Ishikawa (cell line): Measurements from ENCODE around the gene BMP2K.

Experiments
- CEBPB ChIP-seq: IDR thresholded peaks from 2 replicates; pipeline ENCODE4 v1.6.1; 2012
- CREB1 ChIP-seq: IDR thresholded peaks from 2 replicates; pipeline ENCODE4 v1.6.1; 2012; ENCODE audit warnings: low read depth
- EGR1 ChIP-seq: IDR thresholded peaks from 2 replicates; pipeline ENCODE4 v1.6.1; 2012
- EP300 ChIP-seq: IDR thresholded peaks from 2 replicates; pipeline ENCODE4 v1.6.1; 2012; ENCODE audit warnings: borderline replicate concordance
- FOXM1 ChIP-seq: IDR thresholded peaks from 2 replicates; pipeline ENCODE4 v1.6.1; 2012; ENCODE audit warnings: low read depth, borderline replicate concordance
- MAX ChIP-seq: IDR thresholded peaks from 2 replicates; pipeline ENCODE4 v1.6.1; 2012
- NFIC ChIP-seq: IDR thresholded peaks from 2 replicates; pipeline ENCODE4 v1.6.1; 2012
- RAD21 ChIP-seq: IDR thresholded peaks from 2 replicates; pipeline ENCODE4 v1.6.1; 2012; ENCODE audit warnings: low read depth
- TAF1 ChIP-seq: IDR thresholded peaks from 2 replicates; pipeline ENCODE4 v1.6.1; 2012; ENCODE audit warnings: low read depth, mild to moderate bottlenecking
- TCF12 ChIP-seq: IDR thresholded peaks from 2 replicates; pipeline ENCODE4 v1.6.1; 2012; ENCODE audit warnings: low read depth
- TEAD4 ChIP-seq: IDR thresholded peaks from 2 replicates; pipeline ENCODE4 v1.6.1; 2012
- YY1 ChIP-seq: IDR thresholded peaks from 2 replicates; pipeline ENCODE4 v1.6.1; 2012; ENCODE audit warnings: low read depth
- ZBTB7A ChIP-seq: IDR thresholded peaks from 2 replicates; pipeline ENCODE4 v1.6.1; 2012; ENCODE audit warnings: low read depth
- TF ChIP-seq, protein P1 (sequence below): IDR thresholded peaks from 2 replicates; pipeline ENCODE4 v1.6.1; 2012; ENCODE audit warnings: low read depth, mild to moderate bottlenecking
- TF ChIP-seq, protein P2 (sequence below): IDR thresholded peaks from 2 replicates; pipeline ENCODE4 v1.6.1; 2012

BMP2K gene

DNA sequence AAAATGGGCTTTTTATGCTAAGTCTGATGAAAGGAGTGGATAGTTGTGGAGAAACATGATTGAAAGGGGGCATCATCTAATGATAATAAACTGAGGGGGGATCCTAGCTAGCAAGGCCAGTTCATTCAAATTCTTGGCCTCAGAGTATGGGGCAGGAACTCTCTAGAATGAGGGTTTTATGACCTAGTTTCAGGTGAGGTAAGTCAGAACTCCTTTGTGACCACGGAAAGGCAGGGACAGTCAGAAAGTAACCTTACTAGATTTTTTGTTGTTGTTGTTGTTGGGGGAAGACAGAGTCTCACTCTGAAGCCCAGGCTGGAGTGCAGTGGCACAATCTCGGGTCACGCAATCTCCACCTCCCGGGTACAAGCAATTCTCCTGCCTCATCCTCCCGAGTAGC lies 164.6 kb downstream of the BMP2K start:
- TF ChIP-seq MAX: no peak
- TF ChIP-seq, protein P1, sequence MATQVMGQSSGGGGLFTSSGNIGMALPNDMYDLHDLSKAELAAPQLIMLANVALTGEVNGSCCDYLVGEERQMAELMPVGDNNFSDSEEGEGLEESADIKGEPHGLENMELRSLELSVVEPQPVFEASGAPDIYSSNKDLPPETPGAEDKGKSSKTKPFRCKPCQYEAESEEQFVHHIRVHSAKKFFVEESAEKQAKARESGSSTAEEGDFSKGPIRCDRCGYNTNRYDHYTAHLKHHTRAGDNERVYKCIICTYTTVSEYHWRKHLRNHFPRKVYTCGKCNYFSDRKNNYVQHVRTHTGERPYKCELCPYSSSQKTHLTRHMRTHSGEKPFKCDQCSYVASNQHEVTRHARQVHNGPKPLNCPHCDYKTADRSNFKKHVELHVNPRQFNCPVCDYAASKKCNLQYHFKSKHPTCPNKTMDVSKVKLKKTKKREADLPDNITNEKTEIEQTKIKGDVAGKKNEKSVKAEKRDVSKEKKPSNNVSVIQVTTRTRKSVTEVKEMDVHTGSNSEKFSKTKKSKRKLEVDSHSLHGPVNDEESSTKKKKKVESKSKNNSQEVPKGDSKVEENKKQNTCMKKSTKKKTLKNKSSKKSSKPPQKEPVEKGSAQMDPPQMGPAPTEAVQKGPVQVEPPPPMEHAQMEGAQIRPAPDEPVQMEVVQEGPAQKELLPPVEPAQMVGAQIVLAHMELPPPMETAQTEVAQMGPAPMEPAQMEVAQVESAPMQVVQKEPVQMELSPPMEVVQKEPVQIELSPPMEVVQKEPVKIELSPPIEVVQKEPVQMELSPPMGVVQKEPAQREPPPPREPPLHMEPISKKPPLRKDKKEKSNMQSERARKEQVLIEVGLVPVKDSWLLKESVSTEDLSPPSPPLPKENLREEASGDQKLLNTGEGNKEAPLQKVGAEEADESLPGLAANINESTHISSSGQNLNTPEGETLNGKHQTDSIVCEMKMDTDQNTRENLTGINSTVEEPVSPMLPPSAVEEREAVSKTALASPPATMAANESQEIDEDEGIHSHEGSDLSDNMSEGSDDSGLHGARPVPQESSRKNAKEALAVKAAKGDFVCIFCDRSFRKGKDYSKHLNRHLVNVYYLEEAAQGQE: no peak
- TF ChIP-seq TEAD4: no peak
- no peak for TF ChIP-seq EGR1
- TF ChIP-seq CREB1: no peak
- no peak for TF ChIP-seq YY1
- no peak for TF ChIP-seq EP300

DNA sequence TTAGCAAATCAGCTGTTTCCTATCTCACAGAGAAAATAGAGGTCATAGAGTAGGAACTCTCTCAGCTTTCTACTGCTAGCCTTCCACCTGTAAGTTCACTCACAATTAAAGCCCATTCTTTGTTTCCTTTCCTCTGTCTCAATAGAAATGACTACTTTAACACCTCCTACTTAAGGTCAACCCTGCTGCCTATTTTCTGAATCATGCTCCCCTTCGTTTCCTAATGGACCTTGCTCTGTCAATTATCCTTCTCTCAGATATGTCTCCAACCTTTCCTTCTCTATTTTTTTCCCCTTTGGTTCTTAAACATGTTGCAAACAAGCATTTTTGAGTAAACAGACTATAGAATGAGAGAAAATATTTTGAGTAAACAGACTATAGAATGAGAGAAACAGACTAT lies 168.2 kb downstream of the BMP2K start:
- TF ChIP-seq CEBPB (no peak), YY1 (no peak), TAF1 (no peak), ZBTB7A (no peak), EP300 (no peak), MAX (no peak), TEAD4 (no peak), NFIC (no peak), FOXM1 (no peak), RAD21 (no peak), CREB1 (no peak), EGR1 (no peak), TCF12 (no peak)
- TF ChIP-seq, protein P1: no peak
- TF ChIP-seq, protein P2, sequence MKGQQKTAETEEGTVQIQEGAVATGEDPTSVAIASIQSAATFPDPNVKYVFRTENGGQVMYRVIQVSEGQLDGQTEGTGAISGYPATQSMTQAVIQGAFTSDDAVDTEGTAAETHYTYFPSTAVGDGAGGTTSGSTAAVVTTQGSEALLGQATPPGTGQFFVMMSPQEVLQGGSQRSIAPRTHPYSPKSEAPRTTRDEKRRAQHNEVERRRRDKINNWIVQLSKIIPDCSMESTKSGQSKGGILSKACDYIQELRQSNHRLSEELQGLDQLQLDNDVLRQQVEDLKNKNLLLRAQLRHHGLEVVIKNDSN: no peak

GRCh38 chr4:78945651-78946179 lies 169.6 kb downstream of the BMP2K start:
- TF ChIP-seq, protein P2: no peak
- TF ChIP-seq NFIC: no peak
- TF ChIP-seq FOXM1: no peak
- no peak for TF ChIP-seq EGR1
- TF ChIP-seq CREB1: no peak
- TF ChIP-seq MAX: no peak
- no peak for TF ChIP-seq TAF1
- TF ChIP-seq, protein P1: no peak

- TF ChIP-seq CREB1 (no peak), RAD21 (no peak), EP300 (no peak), TEAD4 (no peak)
- TF ChIP-seq, protein P2: no peak
- TF ChIP-seq, protein P1: no peak
Measured at GRCh38 chr4:78949735-78950134, 173.6 kb downstream of the BMP2K start.
